Measurements from ENCODE around the gene TRUB2.

DNA sequence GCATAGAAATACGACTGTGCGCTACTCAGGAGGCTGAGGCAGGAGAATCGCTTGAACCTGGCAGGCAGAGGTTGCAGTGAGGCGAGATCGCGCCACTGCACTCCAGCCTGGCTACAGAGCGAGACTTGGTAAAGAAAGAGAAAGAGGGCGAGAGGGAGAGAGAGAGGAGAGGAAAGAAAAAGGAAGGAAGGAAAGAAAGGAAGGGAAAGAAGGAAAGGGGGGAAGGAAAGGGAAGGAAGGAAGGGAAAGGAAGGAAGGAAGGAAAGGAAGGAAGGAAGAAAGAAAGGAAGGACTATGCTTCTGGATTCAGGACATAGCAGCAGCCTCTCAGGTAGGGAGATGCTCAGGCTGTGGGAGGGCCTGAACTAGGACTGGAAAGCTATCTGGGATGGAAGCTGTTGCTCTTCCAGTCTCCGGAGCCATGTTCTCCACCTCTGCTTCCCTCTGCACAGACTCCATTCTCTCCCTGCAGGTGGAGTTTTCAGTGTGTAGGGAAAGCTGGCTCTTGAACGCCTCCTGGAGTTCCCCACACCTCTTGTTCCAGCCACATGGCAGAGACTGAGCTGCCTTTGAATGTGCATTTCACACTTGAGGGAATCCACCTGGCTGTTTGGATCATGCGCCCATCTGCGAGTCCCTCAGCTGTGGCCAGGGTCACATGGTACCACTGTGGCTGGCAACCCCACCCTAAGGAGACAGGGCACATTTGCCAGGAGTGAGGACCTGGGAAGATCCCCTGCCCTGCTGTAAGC lies 37.0 kb downstream of the TRUB2 start:
- TF ChIP-seq, protein P1, sequence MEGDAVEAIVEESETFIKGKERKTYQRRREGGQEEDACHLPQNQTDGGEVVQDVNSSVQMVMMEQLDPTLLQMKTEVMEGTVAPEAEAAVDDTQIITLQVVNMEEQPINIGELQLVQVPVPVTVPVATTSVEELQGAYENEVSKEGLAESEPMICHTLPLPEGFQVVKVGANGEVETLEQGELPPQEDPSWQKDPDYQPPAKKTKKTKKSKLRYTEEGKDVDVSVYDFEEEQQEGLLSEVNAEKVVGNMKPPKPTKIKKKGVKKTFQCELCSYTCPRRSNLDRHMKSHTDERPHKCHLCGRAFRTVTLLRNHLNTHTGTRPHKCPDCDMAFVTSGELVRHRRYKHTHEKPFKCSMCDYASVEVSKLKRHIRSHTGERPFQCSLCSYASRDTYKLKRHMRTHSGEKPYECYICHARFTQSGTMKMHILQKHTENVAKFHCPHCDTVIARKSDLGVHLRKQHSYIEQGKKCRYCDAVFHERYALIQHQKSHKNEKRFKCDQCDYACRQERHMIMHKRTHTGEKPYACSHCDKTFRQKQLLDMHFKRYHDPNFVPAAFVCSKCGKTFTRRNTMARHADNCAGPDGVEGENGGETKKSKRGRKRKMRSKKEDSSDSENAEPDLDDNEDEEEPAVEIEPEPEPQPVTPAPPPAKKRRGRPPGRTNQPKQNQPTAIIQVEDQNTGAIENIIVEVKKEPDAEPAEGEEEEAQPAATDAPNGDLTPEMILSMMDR (IDR thresholded peaks at IDR 0.05), result no peak
- TF ChIP-seq POLR2A (IDR thresholded peaks at IDR 0.05), result no peak
